ENCODE data around the gene SCAANT1. TPM values are rescaled to one million over a fixed set of nuclear protein-coding genes. Genes with fewer than 3 reads are reported as not detected.

SCAANT1 gene
- total RNA-seq, 1 experiment from 2014 or later = not detected

GRCh38 chr3:63926309-63926708 is 14.1 kb upstream of the SCAANT1 start:
- no peaks in the 10 kb centered on the region for H3K4me1 ChIP-seq (ENCODE audit: insufficient read depth, low read length)
- no peak for TF ChIP-seq CTCF (conservative IDR thresholded peaks at IDR 0.05)
- H3K27me3 ChIP-seq (ENCODE audit: insufficient read depth, low read length) = no peaks in the 10 kb centered on the region
- Mint-ChIP-seq H3K36me3 (ENCODE audit: insufficient read depth in 1 of 3, low read depth in 3 of 3) (peaks cover 40 to 48% (median 43%) of the 10 kb centered on the region in 3 experiments), H3K27me3 (ENCODE audit: low read depth) (no peaks in the 10 kb centered on the region), H3K4me3 (no peak overlapping the region), H3K9me3 (peaks cover 17 to 18% of the 10 kb centered on the region in 2 experiments), H3K27ac (no peak overlapping the region), H3K4me1 (peaks cover 3 to 4% of the 10 kb centered on the region in 2 experiments; a peak in 1 of 4 replicates)
- no peak overlapping the region for H3K27ac ChIP-seq (ENCODE audit: insufficient read length, low read depth, low read length)
- no peak overlapping the region for H3T11ph ChIP-seq (ENCODE audit: low read length)
- no peak overlapping the region for H3K4ac ChIP-seq (ENCODE audit: low read depth, low read length)
- no peak overlapping the region for H3K56ac ChIP-seq (ENCODE audit: insufficient read length, low read depth, low read length)
- no peak overlapping the region for H3K4me2 ChIP-seq (ENCODE audit: insufficient read depth, insufficient read length, low read length)
- H3K79me2 ChIP-seq (ENCODE audit: insufficient read depth, low read length) = no peaks in the 10 kb centered on the region
- WGBS (ENCODE audit: extremely low coverage, insufficient read length, low lambda C conversion rate) = no CpG with 5 or more reads among the region's 4 CpGs
- no peak overlapping the region for H2BK20ac ChIP-seq (ENCODE audit: low read depth, low read length, poor library complexity, severe bottlenecking)
- DNase-seq = no peak
- H2BK15ac ChIP-seq (ENCODE audit: low read depth, low read length) = no peak overlapping the region
- H3K14ac ChIP-seq (ENCODE audit: insufficient read depth, low read length) = no peak overlapping the region
- H2BK12ac ChIP-seq (ENCODE audit: insufficient read length, low read depth, low read length) = no peak overlapping the region
- H2AK5ac ChIP-seq (ENCODE audit: insufficient read length, low read length) = no peak overlapping the region
- no peak overlapping the region for H4K5ac ChIP-seq (ENCODE audit: insufficient read length, low read depth, low read length)
- no peaks in the 10 kb centered on the region for H3K23me2 ChIP-seq (ENCODE audit: insufficient read length, low read depth, low read length, poor library complexity, severe bottlenecking)
- no peaks in the 10 kb centered on the region for H3K79me1 ChIP-seq (ENCODE audit: insufficient read depth, low read depth, low read length, poor library complexity, severe bottlenecking)
- H4K20me1 ChIP-seq (ENCODE audit: control insufficient read depth, insufficient read depth, insufficient read length) = peaks cover 2% of the 10 kb centered on the region
- H2BK5ac ChIP-seq (ENCODE audit: insufficient read length, low read length) = no peak overlapping the region
- H2AFZ ChIP-seq (ENCODE audit: low read length) = no peak overlapping the region
- no peak overlapping the region for H4K8ac ChIP-seq (replicated peaks; ENCODE audit: insufficient read length, low read depth, low read length)
- no peak overlapping the region for H3K18ac ChIP-seq (ENCODE audit: insufficient read length, low read depth, low read length)
- no peak overlapping the region for H3K23ac ChIP-seq (ENCODE audit: insufficient read length, low read depth, low read length)
- no peak overlapping the region for H2BK120ac ChIP-seq (ENCODE audit: low read depth, low read length, poor library complexity, severe bottlenecking)
- no peak overlapping the region for H3K9ac ChIP-seq (ENCODE audit: extremely low read depth, insufficient read length, low read length)
- H3K9me3 ChIP-seq (ENCODE audit: control insufficient read depth, low read depth, low read length) = no peaks in the 10 kb centered on the region
- no peak overlapping the region for H4K91ac ChIP-seq (ENCODE audit: insufficient read length, low read depth, low read length)

All from H9 (cell line).